Measurements from ENCODE around the gene TTC39C.
"Not testable (repeated sequence)": the region's sequence is repeated elsewhere in the genome, so short reads cannot be mapped to it uniquely, and the experiment has no call there.

DNA sequence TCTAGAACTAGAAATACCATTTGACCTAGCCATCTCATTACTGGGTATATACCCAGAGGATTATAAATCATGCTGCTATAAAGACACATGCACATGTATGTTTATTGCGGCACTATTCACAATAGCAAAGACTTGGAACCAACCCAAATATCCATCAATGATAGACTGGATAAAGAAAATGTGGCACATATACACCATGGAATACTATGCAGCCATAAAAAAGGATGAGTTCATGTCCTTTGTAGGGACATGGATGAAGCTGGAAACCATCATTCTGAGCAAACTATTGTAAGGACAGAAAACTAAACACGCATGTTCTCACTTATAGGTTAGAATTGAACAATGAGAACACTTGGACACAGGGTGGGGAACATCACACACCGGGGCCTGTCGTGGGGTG is 60.2 kb downstream of the TTC39C start:
- TF ChIP-seq, protein P1, sequence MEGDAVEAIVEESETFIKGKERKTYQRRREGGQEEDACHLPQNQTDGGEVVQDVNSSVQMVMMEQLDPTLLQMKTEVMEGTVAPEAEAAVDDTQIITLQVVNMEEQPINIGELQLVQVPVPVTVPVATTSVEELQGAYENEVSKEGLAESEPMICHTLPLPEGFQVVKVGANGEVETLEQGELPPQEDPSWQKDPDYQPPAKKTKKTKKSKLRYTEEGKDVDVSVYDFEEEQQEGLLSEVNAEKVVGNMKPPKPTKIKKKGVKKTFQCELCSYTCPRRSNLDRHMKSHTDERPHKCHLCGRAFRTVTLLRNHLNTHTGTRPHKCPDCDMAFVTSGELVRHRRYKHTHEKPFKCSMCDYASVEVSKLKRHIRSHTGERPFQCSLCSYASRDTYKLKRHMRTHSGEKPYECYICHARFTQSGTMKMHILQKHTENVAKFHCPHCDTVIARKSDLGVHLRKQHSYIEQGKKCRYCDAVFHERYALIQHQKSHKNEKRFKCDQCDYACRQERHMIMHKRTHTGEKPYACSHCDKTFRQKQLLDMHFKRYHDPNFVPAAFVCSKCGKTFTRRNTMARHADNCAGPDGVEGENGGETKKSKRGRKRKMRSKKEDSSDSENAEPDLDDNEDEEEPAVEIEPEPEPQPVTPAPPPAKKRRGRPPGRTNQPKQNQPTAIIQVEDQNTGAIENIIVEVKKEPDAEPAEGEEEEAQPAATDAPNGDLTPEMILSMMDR (conservative IDR thresholded peaks at IDR 0.05; ENCODE audit: low read length), result not testable (repeated sequence)
- not testable (repeated sequence) for TF ChIP-seq EZH2phosphoT487 (IDR thresholded peaks at IDR 0.05; ENCODE audit: borderline replicate concordance, low read depth, low read length)
